HL-60 (cell line): ENCODE results near the gene TPM3.

Experiments
- CTCF ChIP-seq: IDR thresholded peaks from one replicate; pipeline ENCODE4 v1.5.1; 2011; ENCODE audit warnings: low read length, control low read depth, inconsistent platforms; ENCODE audit not compliant: insufficient read depth
- GABPA ChIP-seq: IDR thresholded peaks from 2 replicates; pipeline ENCODE4 v1.6.1; 2012; ENCODE audit warnings: low read depth
- POLR2AphosphoS5 ChIP-seq: IDR thresholded peaks from 2 replicates; pipeline ENCODE4 v1.6.1; 2012; ENCODE audit warnings: low read depth
- REST ChIP-seq: IDR thresholded peaks from 2 replicates; pipeline ENCODE4 v1.6.1; 2012; ENCODE audit warnings: low read depth; ENCODE audit not compliant: insufficient replicate concordance
- SPI1 ChIP-seq: IDR thresholded peaks from 2 replicates; pipeline ENCODE4 v1.6.1; 2012; ENCODE audit warnings: low read depth, mild to moderate bottlenecking, borderline replicate concordance

GRCh38 chr1:154207262-154207661, 15.4 kb upstream of the TPM3 start:
- TF ChIP-seq GABPA = no peak
- no peak for TF ChIP-seq CTCF
- no peak for TF ChIP-seq SPI1
- TF ChIP-seq POLR2AphosphoS5 = no peak
- TF ChIP-seq REST = no peak
